ENCODE measurements around the gene ETV6.
A peak's percentile ranks its signal among the peaks of the same experiment; 100 is the strongest.
"Not testable (repeated sequence)": the region's sequence is repeated elsewhere in the genome, so short reads cannot be mapped to it uniquely, and the experiment has no call there.

The ETV6 gene

DNA sequence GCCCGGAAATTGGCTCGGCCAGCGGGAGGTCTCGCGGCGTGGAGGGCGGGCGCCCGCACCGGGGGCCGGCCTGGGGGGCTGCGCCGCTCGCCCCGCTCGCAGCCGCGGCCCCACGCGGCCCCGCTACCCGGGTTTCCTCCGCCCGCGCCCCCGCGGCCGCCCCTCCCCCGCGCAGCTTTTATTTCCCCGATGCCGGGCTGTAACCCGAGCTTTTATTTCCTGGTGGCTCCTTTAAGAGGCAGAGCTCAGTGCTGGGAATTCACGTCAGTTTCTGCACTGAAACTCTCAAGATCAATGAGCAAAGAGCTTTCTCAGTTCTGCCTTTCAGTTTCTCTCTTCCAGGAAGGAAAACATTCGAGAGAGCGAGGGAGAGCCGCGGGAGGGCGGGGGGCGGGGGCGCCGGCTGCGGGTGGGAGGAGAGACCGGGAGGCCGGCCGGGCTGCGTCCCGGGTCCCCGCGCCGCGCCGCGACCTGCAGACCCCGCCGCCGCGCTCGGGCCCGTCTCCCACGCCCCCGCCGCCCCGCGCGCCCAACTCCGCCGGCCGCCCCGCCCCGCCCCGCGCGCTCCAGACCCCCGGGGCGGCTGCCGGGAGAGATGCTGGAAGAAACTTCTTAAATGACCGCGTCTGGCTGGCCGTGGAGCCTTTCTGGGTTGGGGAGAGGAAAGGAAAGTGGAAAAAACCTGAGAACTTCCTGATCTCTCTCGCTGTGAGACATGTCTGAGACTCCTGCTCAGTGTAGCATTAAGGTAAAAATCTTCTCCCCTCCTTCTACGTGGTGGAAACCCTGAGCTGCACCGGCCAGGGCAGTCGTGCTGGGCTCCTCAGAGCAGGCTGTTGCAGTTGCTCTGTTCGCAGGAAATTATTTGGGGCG, at the start of gene ETV6:
Gene ETV6, plus strand, starts transcription at position 262 of the 873 bp plus-strand sequence. Its CDS starts 454 bp downstream, at position 716.
- DNase-seq: peak; percentile 96

DNA sequence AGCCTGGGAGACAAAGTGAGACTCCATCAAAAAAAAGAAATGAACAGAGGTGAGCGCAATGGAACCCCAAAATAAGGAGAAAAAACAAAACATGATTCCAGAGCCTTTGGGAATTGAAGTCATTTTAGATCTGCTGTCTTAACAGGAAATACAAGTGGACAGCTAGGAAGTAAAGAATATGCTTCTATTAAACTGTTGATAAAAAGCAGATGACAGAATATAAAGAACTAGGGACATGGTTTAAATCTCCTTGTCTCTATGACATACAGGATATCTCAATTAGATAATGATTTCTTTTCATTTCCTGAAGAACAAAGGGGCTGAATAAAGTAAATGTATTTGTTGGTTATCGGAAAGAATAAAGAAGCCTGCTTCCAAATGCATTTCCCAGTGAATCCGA, 49.3 kb upstream of the ETV6 start:
- DNase-seq: no peak

DNA sequence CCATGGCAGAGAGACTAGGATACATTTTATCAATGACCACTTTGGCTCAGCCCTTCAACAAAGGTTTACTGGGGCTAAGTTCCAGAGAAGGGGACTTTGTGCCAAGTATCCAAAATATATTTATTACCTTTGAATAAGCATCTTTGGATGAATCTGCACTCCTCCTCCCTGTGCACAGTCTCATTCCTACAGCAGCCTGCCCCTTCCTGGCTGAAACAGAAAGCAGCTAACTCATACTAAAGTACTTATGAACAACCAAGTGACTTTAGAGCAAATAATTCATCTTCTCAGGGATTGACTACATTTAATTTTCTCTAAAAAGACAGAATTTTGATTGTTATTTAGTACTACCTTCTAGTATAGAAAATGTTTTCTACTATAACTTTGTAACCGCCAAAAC, 47.8 kb upstream of the ETV6 start:
- no peak for DNase-seq

DNA sequence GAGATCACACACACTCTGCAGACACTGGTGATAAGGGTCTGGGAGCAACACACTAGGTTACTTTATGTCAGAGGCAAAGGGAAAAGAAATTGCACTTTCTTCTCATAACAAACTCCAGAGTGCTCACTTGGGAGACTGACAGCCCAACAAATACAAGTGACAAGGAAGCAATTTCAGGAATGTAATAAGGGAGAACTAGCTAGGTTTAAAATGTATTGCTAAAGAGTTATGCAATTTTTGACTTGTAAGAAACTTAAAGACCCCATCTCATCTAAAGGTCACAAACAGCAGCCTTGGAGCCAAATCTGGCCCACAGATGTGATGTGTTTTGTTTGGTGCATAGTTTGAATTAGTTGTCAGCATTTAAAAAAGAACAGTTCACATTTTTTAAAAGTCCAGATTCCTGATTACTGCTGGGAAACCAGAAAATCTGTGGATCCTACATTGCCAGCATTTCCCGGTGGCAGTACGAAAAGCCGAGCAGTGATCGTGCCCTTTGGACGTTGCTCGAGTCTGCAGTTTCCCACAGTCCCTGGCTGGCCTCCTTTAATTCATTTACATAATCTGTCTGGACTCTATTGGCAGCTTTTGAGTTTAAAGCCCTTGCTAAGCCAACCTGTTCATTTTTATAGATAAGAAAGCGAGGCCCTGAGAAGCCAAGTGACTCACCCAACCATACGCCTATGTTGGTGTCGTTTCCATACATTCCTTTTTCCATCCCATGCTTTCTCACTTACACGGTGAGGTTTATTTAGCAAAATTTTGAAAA, 42.0 kb upstream of the ETV6 start:
- no peak for DNase-seq

DNA sequence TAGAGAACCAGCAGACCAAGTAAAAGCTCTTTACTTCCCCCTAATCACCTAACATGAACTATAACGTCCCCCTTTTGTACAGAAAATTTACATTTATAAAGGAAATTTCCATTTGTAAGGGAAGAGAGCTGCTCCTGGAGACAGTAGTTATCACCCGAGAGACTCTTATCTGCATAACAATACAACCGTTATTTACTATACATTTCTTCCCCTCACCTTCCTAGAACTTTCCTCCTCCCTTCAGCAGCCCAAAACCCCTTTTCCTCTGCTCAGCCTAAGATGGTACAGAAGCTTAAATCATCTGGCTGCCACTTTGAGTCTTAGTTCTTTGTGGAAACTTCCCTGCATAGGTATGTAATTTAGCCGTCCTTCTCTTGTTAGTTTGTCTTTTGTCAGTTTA, 40.4 kb upstream of the ETV6 start:
- DNase-seq: no peak

DNA sequence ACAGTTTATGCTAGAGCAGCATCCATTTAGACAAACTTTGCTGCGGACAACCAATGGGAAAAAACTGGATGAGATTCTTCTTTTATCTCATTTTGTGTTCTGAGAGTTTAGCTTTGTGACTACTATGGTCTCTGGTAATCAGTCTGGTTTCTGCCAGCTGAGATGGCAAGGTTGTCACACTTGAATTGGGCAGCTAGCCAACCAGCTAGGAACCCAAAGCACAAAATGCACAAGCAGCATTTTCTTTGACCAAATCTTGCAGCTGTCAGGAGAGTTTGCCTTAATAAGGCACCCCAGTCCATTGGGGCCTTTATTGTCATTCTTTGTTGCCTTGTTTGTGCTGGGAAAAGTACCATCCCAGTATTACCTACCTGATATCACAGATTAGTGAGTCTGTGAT, 34.0 kb upstream of the ETV6 start:
- no peak for DNase-seq

DNA sequence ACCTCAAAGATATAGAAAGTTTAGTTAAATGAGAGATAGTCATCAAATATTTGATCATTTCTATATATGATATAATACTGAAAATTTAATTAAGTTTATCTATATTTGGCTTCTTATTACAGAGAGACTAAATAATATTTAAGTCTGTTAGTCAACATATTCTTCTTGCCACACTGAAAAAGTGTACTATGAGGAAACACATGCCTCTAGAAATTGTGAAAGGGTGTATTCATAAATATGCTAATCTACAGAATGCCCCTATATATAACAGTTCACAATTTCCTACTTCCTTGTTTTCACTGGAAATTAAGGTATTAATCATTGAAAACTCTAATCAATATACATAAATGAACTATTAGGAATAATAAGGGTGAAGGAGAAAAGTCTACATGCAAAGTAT, 31.4 kb upstream of the ETV6 start:
- no peak for DNase-seq

DNA sequence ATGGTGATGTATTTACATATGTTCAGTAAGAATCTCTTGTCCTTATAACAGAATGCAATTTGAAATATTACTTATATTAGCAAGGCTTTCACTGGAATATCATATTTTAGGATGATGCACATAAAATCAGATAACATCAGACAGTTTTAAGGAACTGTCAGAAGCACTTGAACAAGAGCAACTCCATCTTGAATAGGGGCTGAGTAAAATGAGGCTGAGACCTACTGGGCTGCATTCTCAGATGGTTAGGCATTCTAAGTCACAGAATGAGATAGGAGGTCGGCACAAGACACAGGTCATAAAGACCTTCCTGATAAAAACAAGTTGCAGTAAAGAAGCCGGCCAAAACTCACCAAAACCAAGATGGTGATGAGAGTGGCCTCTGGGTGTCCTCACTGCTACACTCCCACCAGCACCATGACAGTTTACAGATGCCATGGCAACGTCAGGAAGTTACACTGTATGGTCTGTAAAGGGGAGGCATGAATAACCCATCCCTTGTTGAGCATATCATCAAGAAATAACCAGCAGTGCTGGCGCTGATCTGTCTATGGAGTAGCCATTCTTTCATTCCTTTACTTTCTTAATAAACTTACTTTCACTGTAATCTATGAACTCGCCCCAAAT, 27.6 kb upstream of the ETV6 start:
- DNase-seq: no peak

DNA sequence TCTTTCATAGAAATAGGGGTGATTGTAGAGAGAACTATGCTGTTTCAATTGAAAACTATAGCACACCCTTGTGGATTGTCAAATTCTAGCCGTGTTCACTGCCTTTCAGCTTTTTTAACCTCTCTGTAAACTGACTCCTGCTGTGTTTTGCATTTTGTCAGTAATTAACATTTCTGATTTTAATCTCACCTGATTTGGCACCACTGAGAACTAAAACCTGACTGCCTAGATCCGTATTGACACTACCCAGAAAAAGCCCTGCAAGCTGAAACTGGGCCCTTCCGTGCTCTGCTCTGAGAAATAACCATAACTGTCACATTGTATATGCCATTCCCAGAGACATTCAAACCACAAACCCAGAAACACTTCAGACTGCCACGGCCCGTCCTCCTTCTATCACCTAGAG, 26.6 kb upstream of the ETV6 start:
- no peak for DNase-seq

DNA sequence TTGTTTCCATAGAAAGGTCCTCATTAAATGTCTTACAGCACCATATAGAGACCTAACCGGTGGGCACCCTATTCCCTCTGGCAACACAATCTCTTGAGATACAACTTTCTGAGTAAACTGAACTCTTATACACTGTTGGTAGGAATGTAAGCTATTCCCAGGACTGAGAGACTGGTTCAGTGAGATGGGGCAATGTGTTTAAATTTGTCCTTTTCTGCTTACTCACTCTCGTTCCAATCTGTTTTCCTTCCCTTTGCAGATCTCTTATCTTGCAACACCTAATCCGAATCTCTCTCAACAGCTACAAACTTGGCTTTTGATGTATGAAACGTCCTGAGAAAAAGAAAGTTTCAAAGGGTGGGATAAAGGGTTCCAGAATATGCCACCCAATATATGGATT, 26.1 kb upstream of the ETV6 start:
- DNase-seq: no peak

DNA sequence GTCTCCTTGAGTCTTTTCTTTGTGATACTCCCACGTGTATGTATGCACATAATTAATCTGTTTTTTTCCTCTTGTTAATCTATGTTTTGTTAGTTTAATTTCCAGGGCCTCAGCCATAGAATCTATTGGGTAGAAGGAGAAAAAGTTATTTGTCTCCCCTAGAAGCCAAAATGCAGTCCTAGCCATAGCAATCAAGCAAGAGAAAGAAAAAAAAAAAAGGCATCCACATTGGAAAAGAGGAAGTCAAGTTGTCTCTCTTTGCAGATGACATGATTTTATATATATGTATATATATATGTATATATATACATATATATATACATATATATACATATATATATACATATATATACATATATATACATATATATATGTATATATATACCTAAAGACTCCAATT, 25.4 kb upstream of the ETV6 start:
- no peak for DNase-seq

DNA sequence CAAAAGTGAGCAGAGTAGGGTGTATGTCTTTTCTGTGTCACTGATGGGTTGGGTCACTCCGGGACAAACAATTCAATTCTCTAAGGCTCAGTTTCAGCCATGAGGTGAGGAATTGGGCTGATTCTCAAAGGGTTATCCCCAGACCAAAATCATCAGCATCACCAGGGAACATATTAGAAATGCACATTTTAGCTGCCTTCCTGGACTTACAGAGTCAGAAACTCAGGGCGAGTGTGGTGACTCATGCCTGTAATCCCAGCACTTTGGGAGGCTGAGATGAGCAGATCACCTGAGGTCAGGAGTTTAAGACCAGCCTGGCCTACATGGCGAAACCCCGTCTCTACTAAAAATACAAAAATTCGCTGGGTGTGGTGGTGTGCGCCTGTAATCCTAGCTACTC, 21.8 kb upstream of the ETV6 start:
- not testable (repeated sequence) for DNase-seq

DNA sequence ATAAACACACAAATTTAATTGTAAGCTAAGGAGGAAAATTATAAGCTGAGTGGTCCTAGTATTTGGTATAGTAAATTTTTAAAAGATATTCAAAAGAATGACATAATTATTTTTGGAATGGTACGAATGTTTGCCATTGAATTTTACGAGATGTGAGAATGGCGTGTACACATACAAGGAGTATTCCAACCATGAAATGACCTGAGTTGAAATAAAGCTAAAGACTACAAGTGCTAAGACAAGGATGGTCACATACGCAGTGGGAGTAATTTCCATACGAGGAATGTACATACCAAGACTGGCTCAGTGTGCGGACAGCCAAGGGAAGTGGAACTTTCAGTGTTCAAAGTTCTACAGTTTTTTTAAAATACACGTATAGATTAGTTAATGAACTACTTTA, 21.1 kb upstream of the ETV6 start:
- no peak for DNase-seq

DNA sequence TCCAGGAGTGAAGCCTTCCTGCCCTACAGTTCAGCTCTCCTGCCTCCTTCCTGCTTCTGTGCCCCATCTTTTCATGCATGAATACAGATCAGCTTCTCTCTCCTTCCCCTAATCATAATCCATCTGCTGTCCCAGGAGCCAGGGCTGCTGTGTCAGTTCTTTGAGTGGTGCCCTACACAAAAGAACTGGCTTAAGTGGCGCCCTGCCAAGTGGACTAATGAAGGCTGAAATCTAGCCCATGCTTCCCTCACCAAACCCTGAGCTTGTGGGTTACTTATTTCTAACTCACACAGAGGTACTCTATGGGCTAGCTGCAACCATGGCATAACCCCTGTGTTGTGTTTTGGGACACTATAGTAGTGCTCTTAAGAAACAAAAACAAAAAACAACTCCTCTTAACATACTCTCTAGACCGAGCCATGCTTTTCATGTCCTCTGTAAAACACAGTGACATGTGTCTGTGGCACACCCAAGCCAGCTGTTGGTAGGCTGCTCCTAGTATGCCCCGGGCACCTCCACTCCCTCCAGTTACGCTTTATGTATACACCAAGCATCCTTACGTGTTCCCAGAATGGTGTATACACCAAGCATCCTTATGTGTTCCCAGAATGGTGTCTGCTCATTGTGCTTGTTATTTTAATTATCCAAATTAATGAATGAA, 19.3 kb upstream of the ETV6 start:
- DNase-seq: peak; percentile 74

DNA sequence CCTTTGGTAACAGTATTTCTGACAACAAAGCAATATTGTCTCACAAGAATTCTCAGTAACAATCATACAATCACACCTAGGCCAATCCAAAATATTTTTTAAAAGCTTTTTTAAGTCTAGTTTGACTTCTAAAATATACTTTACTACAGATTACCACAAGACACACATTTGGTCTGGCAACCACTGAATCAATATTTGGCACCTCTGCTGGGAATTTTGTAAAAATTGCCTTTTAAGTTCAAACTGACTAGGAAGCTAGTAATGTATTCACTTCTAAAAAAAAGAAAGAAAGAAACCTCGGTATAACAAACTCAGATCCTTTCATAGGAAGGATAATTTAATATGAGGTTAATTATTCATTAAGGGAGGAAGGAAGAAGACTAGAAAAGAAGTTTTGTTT, 18.2 kb upstream of the ETV6 start:
- DNase-seq: no peak

DNA sequence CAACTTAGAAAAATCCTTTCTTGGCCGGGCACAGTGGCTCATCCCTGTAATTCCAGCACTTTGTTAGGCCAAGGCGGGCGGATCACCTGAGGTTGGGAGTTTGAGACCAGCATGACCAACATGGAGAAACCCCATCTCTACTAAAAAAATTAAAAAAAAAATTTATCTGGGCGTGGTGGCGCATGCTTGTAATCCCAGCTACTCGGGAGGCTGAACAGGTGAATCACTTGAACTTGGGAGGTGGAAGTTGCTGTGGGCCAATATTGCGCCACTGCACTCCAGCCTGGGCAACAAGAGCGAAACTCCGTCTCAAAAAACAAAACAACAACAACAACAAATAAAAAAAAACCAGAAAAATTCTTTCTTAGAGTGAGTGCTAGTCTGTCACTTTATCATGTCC, 17.6 kb upstream of the ETV6 start:
- DNase-seq: not testable (repeated sequence)

DNA sequence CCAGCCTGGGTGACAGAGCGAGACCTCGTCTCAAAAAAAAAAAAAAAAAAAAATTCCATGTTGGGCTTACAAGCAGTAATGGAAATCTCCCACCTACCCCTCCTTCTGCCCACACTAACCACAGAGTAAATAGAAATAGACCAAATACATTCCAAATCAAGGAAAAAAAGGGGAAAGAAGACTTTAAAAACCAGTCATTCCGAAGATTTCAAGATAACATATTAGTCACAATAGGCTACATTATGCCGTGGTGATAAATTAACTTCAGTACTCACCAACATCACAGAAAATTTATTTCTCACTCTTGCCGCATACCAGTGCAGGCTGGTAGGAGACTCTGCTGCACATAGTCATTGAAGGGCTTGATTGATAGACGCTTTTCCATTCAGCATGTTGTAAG, 15.5 kb upstream of the ETV6 start:
- no peak for DNase-seq

DNA sequence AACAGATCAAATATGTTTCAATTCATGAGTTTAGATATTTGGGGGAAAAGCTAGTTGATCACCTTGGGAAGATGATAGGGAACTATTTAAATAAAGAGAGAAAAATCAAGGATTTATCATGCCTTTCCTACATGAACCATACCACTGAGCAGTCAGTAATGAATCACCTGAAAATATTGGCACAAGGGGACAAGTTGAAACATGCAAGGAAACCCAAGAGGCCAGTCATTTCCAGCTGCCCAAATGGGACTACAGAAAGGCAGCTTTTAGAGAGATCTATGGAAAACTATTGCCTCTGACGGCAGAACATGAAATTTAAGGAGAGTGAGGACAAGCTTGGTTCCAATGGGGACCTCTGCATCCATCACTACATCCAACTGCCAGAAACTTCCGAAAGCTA, 14.1 kb upstream of the ETV6 start:
- no peak for DNase-seq

DNA sequence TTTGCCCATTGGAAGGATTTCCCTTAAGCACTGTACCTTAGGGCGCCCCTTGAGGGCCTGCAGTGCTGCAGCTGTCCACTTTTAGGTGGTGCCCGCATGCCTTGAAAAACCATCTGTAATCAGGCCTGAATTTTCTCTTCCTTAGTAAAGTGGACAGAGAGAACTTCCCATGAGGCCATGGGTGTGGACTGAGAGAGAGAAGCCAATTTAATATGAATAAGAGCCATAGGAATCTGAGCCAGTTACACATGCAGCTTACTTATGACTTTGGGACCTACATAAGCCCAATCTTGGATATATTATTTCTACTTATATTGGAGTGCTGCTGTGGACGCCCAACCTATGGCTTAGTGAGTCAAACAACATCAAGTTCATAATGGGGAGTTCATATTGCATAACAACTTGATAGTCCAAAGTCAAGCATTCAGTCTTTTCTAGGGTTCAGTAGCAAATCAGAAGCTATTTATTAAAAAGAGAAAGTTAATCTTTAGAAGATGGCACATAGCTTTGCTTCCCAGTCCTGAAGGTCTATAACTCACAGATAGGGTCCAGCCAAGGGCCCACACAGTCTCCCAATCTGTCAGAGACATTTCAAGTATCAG, 11.1 kb upstream of the ETV6 start:
- no peak for DNase-seq

DNA sequence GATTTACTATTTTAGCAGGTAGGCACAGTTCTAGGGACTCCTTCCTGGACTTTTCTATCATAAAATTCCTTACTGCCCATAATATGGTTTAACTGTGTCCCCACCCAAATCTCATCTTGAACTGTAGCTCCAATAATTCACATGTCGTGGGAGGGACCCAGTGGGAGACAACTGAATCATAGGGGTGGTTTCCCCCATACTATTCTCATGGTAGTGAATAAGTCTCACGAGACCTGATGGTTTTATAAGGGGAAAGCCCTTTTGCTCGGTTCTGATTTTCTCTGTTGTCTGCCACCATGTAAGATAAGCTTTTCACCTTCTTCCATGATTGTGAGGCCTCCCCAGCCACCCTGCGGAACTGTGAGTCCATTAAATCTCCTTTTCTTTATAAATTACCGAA, 10.0 kb upstream of the ETV6 start:
- DNase-seq: no peak

DNA sequence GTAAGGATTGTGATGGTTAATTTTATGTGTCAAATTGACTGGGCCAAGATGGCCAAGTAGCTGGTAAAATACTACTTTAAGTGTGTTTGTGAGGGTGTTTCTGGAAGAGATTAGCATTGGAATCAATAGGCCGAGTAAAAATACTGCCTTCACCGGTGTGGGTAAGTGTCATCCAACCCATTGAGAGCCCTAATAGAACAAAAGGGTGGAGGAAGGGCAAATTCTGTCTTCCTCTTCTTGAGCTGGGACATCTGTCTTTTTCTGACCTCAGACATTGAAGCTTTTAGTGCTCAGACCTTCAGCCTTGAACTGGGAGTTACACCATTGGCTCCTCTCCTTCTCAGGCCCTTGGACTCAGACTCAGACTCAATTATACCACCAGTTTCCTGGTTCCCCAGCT, 8.0 kb upstream of the ETV6 start:
- DNase-seq: no peak

DNA sequence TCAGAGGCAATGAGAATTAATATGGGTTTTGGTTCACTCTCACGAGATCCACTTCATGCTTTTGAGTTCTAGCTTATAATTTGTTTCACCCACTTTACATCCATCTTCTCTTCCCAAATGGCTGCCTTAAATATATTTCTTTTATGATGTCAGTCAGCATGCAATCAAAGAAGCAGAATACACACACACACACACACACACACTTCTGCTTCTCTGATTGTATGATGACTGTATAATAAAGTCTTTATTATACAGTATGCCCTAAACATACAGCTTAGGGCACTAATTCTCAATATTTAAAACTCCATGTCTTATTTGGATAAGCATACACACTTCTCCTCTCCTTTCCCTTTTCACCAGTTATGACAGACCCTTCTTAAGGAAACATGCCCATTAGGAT, 6.7 kb upstream of the ETV6 start:
- DNase-seq: no peak

DNA sequence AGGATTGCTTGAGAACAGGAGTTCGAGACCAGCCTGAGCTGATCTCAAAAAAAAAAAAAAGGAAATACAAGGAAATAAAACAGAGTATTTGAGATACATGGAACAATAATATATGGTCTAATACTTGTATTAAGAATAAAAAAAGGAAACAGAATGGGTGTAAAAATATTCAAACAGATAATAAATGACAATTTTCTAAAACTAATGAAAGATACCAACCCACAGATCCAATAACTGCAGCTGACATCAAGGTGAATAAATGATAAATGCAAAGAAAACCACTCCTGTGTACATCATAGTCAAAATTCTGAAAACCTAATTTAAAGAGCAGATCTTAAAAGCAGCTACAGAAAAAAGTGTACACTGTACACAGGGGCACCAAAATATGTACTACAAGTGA, 4.1 kb upstream of the ETV6 start:
- DNase-seq: no peak
